GM12878 (cell line): ENCODE results near the gene SOCS4. TPM values are rescaled to one million over a fixed set of nuclear protein-coding genes. Genes with fewer than 3 reads are reported as not detected.

Experiments
- ASH2L ChIP-seq: fragments of 300-600, 200-600 bp; sonication (generic); IDR thresholded peaks from 2 replicates; pipeline ENCODE4 v1.6.1; 2017; ENCODE audit warnings: low read depth, mild to moderate bottlenecking, borderline replicate concordance
- CEBPB ChIP-seq, 2 experiments: fragments of 150-350 bp in 1 of 2; IDR thresholded peaks; 2 replicates each; pipeline ENCODE4 v1.6.1; 2012 to 2014; ENCODE audit warnings: low read depth in 2 of 2, low read length in 2 of 2, borderline replicate concordance in 1 of 2, inconsistent platforms in 1 of 2
- CREM ChIP-seq: IDR thresholded peaks from 2 replicates; pipeline ENCODE4 v1.6.1; 2014; ENCODE audit warnings: antibody characterized with exemption, low read depth
- EP300 ChIP-seq, 2 experiments: fragments of 150-350 bp in 1 of 2; IDR thresholded peaks; 2 replicates each; pipeline ENCODE4 v1.6.1; 2011 to 2012; ENCODE audit warnings: low read depth in 2 of 2, low read length in 2 of 2, borderline replicate concordance in 1 of 2, improper control_type of control experiment in 1 of 2, inconsistent platforms in 1 of 2; ENCODE audit not compliant: control insufficient read depth in 1 of 2
- ETV6 ChIP-seq, 2 experiments: fragments of 450-650 bp in 1 of 2; IDR thresholded peaks in 1 of 2; conservative IDR thresholded peaks in 1 of 2; 2 replicates each; pipeline ENCODE4 v1.6.1; 2014; ENCODE audit warnings: antibody characterized with exemption in 1 of 2, borderline replicate concordance in 1 of 2, low read depth in 1 of 2, mild to moderate bottlenecking in 1 of 2, moderate library complexity in 1 of 2
- MEF2B ChIP-seq: fragments of 450-650 bp; IDR thresholded peaks from 2 replicates; pipeline ENCODE4 v1.6.1; 2018; ENCODE audit warnings: mild to moderate bottlenecking, moderate library complexity; ENCODE audit not compliant: partially characterized antibody, poor library complexity, severe bottlenecking
- NR2C1 ChIP-seq: fragments of 450-650 bp; IDR thresholded peaks from 2 replicates; pipeline ENCODE4 v1.6.1; 2017; ENCODE audit warnings: antibody characterized with exemption, mild to moderate bottlenecking, moderate library complexity
- RELA ChIP-seq: fragments of 450-650 bp; IDR thresholded peaks from 2 replicates; pipeline ENCODE4 v1.8.0; 2014; ENCODE audit warnings: borderline replicate concordance; ENCODE audit not compliant: partially characterized antibody
- SMAD1 ChIP-seq: fragments of 450-650 bp; IDR thresholded peaks from 2 replicates; pipeline ENCODE4 v1.6.1; 2018; ENCODE audit warnings: mild to moderate bottlenecking, low read depth; ENCODE audit not compliant: partially characterized antibody
- polyA plus RNA-seq, 11 experiments: library from polyadenylated mRNA; depleted of rRNA in 4 of 11; unstranded in 6 of 11; stranded (reverse) in 5 of 11; fragments of >200 nt; fragmentation: Nextera tagmentation in 4 of 11; fragmentation: Illumina TruSeq in 1 of 11; extraction: Ambion mirVana in 4 of 11; extraction: Trizol in 1 of 11; gene quantifications; 1 replicate in 1 of 11; 2 replicates in 10 of 11; pipeline versions ENCODE4 v1.2.1 to v1.2.3, GENCODE V29; 2011 to 2016; ENCODE audit warnings: inconsistent platforms in 2 of 11, missing spikeins in 2 of 11, low read depth in 1 of 11
- total RNA-seq, 4 experiments: library from RNA; depleted of rRNA in 3 of 4; stranded (reverse); fragments of >200 nt in 3 of 4; fragmentation: Illumina TruSeq in 1 of 4; extraction: Trizol in 1 of 4; gene quantifications; 2 replicates each; pipeline versions ENCODE4 v1.2.1 to v1.2.3, GENCODE V29; 2013 to 2021
- TF ChIP-seq, protein P1 (sequence below): fragments of 450-650 bp; IDR thresholded peaks from 2 replicates; pipeline ENCODE4 v1.6.1; 2017; ENCODE audit warnings: mild to moderate bottlenecking, moderate library complexity
- TF ChIP-seq, protein P2 (sequence below): fragments of 450-650 bp; conservative IDR thresholded peaks from 2 replicates; pipeline ENCODE4 v1.6.1; 2017; ENCODE audit warnings: mild to moderate bottlenecking, moderate library complexity
- TF ChIP-seq, protein P3 (sequence below): fragments of 450-650 bp; formaldehyde crosslinking; IDR thresholded peaks from 2 replicates; pipeline ENCODE4 v1.5.0; 2022; ENCODE audit warnings: mild to moderate bottlenecking, missing genetic modification characterization

The SOCS4 gene
- total and polyA plus RNA-seq, 10 of the 15 experiments (the other 5 are each of a cell fraction or from before 2014, with no cell fraction given): 5.7 to 31.5 (median 20.8) TPM

DNA sequence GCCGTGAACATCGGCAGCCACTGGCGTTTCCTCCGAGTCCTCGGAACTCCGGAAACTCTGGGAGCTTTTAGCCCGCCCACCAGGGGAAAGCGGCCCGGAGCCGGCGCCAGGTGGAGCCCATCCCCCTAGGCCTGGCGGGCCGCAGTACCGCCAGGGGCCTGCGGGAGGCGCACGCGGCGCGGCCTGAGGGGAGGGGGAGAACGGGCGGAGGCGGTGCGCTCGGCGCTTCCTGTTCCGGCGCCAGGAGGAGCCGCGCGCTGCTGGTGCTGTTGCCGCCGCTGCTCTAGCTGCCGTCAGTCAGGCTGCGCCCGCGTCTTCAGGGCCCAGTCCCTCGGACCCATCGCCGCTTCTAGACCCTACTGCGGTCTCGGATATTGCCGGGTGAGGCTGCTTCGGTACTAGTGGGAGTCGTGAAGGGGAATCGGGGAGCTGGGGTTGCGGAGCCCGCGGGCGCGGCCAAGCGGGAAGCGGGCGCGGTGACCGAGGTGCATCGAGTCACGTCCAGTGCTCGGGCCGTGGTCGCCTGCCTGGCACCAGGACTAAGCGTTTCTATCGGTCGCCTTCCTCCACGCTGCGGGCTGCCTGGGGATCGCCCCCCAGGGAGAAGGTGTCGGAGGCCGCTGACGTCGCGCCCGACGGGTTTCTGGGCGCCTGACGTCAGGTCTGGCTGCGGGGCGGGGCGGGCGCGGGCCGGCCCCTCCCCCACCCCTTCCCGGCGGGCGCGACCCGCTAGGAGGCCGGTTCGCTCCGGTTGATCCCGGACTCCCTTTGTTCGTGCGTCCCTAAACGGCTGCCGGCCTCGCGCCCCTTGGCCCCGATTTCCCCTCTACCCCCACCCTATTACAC, 24.6 kb downstream of the SOCS4 start, which contains the start of gene MAPK1IP1L (continued):
- TF ChIP-seq, protein P1, sequence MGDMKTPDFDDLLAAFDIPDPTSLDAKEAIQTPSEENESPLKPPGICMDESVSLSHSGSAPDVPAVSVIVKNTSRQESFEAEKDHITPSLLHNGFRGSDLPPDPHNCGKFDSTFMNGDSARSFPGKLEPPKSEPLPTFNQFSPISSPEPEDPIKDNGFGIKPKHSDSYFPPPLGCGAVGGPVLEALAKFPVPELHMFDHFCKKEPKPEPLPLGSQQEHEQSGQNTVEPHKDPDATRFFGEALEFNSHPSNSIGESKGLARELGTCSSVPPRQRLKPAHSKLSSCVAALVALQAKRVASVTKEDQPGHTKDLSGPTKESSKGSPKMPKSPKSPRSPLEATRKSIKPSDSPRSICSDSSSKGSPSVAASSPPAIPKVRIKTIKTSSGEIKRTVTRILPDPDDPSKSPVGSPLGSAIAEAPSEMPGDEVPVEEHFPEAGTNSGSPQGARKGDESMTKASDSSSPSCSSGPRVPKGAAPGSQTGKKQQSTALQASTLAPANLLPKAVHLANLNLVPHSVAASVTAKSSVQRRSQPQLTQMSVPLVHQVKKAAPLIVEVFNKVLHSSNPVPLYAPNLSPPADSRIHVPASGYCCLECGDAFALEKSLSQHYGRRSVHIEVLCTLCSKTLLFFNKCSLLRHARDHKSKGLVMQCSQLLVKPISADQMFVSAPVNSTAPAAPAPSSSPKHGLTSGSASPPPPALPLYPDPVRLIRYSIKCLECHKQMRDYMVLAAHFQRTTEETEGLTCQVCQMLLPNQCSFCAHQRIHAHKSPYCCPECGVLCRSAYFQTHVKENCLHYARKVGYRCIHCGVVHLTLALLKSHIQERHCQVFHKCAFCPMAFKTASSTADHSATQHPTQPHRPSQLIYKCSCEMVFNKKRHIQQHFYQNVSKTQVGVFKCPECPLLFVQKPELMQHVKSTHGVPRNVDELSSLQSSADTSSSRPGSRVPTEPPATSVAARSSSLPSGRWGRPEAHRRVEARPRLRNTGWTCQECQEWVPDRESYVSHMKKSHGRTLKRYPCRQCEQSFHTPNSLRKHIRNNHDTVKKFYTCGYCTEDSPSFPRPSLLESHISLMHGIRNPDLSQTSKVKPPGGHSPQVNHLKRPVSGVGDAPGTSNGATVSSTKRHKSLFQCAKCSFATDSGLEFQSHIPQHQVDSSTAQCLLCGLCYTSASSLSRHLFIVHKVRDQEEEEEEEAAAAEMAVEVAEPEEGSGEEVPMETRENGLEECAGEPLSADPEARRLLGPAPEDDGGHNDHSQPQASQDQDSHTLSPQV: peak; percentile 83
- peak; percentile 28; the same call in 1 of the 2 replicates for TF ChIP-seq NR2C1
- TF ChIP-seq SMAD1: peak; percentile 20
- TF ChIP-seq ASH2L: 0 out of 2 replicates have a peak, but pooled peaks have one; percentile 57
- no peak for TF ChIP-seq CEBPB (IDR thresholded peaks at IDR 0.05; ENCODE audit: borderline replicate concordance in 1 of 2, low read depth in 2 of 2, low read length in 2 of 2)
- peak; percentile 90 for TF ChIP-seq CREM
- TF ChIP-seq, protein P2, sequence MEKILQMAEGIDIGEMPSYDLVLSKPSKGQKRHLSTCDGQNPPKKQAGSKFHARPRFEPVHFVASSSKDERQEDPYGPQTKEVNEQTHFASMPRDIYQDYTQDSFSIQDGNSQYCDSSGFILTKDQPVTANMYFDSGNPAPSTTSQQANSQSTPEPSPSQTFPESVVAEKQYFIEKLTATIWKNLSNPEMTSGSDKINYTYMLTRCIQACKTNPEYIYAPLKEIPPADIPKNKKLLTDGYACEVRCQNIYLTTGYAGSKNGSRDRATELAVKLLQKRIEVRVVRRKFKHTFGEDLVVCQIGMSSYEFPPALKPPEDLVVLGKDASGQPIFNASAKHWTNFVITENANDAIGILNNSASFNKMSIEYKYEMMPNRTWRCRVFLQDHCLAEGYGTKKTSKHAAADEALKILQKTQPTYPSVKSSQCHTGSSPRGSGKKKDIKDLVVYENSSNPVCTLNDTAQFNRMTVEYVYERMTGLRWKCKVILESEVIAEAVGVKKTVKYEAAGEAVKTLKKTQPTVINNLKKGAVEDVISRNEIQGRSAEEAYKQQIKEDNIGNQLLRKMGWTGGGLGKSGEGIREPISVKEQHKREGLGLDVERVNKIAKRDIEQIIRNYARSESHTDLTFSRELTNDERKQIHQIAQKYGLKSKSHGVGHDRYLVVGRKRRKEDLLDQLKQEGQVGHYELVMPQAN: peak; percentile 84; the same call in 1 of the 2 replicates
- TF ChIP-seq EP300 (IDR thresholded peaks at IDR 0.05; ENCODE audit: borderline replicate concordance in 1 of 2, control insufficient read depth in 1 of 2, low read depth in 2 of 2, low read length in 2 of 2): peak; percentile 37 to 41; a peak in 2 of 4 replicates
- peak; percentile 39 for TF ChIP-seq RELA
- peak; percentile 84 for TF ChIP-seq MEF2B
- TF ChIP-seq ETV6 (conservative IDR thresholded peaks at IDR 0.05 in 1 of 2, IDR thresholded peaks at IDR 0.05 in 1 of 2; ENCODE audit: borderline replicate concordance in 1 of 2, low read depth in 1 of 2): peak in 1 of 2 experiments; percentile 52; a peak in 1 of 4 replicates
- TF ChIP-seq, protein P3, sequence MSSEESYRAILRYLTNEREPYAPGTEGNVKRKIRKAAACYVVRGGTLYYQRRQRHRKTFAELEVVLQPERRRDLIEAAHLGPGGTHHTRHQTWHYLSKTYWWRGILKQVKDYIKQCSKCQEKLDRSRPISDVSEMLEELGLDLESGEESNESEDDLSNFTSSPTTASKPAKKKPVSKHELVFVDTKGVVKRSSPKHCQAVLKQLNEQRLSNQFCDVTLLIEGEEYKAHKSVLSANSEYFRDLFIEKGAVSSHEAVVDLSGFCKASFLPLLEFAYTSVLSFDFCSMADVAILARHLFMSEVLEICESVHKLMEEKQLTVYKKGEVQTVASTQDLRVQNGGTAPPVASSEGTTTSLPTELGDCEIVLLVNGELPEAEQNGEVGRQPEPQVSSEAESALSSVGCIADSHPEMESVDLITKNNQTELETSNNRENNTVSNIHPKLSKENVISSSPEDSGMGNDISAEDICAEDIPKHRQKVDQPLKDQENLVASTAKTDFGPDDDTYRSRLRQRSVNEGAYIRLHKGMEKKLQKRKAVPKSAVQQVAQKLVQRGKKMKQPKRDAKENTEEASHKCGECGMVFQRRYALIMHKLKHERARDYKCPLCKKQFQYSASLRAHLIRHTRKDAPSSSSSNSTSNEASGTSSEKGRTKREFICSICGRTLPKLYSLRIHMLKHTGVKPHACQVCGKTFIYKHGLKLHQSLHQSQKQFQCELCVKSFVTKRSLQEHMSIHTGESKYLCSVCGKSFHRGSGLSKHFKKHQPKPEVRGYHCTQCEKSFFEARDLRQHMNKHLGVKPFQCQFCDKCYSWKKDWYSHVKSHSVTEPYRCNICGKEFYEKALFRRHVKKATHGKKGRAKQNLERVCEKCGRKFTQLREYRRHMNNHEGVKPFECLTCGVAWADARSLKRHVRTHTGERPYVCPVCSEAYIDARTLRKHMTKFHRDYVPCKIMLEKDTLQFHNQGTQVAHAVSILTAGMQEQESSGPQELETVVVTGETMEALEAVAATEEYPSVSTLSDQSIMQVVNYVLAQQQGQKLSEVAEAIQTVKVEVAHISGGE (CRISPR knock-in tag): no peak
- TF ChIP-seq, all 136 proteins: peak for 78
